Activated CD4-positive, alpha-beta T cell treated with anti-CD3 and anti-CD28 coated beads, Interleukin-10, Interleukin-2, amounts not matched to agents 100 ng/mL and 50 ng/mL, durations not matched to agents 16 hours and 8 hours (primary cell): ENCODE data around the gene PRR3.

Source experiments
- DNase-seq: peaks from one replicate; pipeline ENCODE4 v3.0.0-alpha.2; 2020

The PRR3 gene

DNA sequence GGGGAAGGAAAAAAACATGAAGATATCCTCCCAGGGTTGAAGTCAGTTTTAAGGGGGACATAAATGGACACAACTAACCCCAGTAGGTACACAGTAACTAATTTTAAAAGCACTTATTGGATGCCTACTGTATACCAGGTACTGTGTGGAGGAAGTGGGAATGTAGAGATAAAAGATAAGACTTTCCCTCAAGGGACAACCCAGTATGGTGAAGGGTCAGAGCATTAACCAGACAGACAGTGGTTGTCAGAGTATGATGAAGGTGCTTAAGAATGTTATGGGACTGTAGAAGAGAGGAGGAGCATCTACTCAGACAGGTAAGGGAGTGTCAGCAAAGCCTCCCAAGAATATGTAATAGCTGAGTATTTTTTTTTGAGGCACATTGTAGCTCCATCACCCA, 15.1 kb downstream of the PRR3 start:
- DNase-seq, result no peak

DNA sequence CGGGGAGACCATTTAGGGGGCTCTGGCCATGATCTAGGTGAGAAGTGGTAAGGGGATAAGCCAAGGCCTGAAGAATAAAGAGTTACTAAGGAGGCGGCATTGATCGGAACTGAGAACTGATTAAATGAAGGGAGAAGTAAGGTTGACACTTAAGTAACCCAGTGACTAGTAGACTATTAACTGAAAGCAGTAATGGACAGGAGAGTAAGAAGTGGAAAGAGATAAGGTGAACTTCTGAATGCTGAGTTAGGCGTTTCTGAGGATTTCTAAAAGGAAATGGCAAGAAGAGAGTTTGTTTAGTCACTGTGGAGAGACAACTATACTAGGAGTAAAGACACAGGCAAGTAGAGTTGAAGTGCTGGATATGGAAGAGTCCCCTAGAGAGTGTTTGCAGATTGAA, 16.0 kb downstream of the PRR3 start:
- no peak for DNase-seq

DNA sequence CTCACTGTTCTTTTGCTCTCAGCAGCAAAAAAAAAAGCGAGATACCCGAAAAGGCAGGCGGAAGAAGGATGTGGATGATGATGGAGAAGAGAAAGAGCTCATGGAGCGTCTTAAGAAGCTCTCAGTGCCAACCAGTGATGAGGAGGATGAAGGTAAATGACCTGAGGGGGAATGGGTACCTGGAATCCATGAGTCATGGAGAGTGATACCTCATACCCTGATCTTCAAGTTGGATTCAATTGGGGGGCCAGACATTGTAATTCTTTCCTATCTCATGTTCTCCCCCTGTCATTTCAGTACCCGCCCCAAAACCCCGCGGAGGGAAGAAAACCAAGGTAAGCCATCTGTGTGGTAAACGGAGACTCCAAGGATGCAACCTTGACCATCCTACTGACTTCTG, 21.0 kb downstream of the PRR3 start:
- DNase-seq, result no peak

DNA sequence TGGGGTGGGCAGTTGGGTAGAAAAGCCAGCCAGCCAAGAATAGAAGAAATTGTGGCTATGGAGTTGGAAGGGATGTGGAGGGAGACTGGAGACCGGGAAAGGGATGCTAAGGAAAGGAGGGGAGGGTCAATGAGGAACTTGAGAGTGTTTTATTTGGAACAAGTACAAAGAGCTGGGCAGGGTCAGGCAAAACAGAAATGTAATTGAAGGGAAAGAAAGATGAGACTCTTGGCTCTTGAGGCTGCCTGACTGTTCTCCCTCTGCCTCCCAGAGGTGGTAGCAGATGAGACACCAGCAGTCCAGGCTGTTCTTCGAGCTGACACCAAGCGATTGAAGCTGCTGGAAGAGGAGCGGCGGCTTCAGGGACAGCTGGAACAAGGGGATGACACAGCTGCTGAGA, 26.8 kb downstream of the PRR3 start:
- no peak for DNase-seq

DNA sequence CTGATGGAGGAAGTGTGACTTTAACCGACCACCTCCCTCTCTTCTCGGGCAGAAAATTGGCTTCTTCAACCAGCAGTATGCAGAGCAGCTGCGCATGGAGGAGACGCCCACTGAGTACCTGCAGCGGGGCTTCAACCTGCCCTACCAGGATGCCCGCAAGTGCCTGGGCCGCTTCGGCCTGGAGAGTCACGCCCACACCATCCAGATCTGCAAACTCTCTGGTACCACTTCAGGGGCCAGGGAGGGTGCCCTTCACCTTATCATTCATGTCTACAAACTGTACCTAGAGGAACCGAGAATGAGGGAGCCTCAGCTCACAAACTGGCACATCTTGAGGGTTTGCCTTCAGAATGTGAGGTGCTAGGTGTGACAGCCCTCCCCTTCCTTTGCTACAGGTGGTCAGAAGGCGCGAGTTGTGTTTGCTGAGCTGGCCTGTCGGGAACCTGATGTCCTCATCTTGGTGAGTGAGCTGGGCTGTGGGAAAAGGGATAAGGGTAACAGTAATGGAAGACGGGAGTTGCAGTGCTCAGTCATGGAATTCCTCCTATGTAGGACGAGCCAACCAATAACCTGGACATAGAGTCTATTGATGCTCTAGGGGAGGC, 32.8 kb downstream of the PRR3 start:
- DNase-seq, result no peak

DNA sequence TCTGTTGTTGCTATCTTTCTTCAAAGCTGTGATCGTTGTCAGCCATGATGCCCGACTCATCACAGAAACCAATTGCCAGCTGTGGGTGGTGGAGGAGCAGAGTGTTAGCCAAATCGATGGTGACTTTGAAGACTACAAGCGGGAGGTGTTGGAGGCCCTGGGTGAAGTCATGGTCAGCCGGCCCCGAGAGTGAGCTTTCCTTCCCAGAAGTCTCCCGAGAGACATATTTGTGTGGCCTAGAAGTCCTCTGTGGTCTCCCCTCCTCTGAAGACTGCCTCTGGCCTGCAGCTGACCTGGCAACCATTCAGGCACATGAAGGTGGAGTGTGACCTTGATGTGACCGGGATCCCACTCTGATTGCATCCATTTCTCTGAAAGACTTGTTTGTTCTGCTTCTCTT, 33.4 kb downstream of the PRR3 start:
- DNase-seq, result no peak

DNA sequence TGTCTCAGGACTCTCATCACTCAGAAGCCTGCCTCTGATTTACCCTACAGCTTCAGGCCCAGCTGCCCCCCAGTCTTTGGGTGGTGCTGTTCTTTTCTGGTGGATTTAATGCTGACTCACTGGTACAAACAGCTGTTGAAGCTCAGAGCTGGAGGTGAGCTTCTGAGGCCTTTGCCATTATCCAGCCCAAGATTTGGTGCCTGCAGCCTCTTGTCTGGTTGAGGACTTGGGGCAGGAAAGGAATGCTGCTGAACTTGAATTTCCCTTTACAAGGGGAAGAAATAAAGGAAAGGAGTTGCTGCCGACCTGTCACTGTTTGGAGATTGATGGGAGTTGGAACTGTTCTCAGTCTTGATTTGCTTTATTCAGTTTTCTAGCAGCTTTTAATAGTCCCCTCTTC, 33.9 kb downstream of the PRR3 start:
- DNase-seq, result no peak

DNA sequence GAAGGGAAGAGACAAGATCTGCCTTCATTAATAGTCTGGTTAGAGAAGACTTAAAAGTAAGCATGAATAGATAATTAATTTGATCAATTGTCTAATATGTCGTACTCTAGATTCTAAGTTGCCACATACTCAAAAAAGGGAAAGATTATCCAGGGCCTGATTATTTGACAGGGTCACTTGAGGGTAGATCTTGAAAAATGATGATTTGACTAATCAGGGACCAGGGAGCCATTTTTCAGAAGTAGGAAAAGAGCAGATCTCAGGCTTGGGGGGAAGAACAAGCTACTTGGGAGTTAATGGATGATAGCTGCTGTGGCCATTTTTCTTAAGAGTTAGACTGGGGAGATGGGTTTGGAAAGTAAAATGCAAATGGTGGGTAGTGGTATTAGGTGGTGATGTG, 35.2 kb downstream of the PRR3 start:
- no peak for DNase-seq

DNA sequence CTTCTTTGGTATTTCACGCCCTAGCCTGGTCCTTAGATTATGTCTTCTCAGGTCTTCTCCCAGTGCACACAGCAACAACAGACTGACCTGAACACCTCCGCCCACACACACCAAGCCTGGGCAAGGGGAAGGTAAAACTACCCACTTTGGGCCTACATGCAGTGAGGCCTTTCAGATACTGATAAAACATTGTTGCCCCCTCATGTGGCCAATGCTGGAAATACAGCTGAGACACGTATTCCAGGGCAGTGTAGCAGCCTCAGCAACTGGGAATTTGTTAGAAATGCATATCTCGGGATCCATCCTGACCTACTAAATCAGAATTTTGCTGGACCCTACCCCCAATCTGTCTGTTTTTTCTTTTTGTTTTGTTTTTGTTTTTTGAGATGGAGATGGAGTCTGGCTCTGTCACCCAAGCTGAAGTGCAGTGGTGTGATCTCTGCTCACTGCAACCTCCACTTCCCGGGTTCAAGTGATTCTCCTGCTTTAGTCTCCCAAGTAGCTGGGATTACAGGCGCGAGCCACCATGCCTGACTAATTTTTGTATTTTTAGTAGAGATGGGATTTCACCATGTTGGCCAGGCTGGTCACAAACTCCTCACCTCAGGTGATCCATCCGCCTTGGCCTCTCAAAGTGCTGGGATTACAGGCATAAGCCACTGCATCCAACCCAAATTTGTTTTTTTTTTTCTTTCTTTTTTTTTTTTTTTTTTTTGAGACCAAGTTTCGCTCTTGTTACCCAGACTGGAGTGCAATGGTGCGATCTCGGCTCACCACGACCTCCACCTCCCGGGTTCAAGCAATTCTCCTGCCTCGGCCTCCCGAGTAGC, 40.4 kb downstream of the PRR3 start:
- peak; percentile 79 for DNase-seq

DNA sequence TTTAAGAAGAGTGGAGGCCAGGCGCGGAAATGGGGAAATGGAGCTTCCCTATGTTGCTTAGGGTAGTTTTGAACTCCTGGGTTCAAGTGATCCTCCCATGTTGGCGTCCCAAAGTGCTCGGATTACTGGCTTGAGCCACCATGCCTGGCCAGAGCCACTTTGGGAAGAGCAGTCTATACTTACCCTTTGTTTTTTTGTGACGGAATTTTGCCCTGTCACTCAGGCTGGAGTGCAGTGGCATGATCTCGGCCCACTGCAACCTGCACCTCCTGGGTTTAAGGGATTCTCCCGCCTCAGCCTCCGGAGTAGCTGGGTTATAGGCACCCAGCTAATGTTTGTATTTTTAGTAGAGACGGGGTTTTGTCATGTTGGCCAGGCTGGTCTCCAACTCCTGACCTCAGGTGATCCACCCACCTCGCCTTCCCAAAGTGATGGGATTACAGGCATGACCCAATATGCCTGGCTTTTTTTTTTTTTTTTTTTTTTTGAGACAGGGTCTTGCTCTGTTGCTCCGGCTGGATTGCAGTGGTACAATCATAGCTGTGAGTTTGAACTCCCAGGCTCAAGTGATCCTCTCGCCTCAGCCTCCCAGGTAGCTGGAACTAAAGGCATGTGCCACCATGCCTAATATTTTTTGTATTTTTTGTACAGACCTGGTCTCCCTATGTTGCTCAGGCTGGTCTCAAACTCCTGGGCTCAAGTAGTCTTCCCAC, 42.0 kb downstream of the PRR3 start:
- no peak for DNase-seq

DNA sequence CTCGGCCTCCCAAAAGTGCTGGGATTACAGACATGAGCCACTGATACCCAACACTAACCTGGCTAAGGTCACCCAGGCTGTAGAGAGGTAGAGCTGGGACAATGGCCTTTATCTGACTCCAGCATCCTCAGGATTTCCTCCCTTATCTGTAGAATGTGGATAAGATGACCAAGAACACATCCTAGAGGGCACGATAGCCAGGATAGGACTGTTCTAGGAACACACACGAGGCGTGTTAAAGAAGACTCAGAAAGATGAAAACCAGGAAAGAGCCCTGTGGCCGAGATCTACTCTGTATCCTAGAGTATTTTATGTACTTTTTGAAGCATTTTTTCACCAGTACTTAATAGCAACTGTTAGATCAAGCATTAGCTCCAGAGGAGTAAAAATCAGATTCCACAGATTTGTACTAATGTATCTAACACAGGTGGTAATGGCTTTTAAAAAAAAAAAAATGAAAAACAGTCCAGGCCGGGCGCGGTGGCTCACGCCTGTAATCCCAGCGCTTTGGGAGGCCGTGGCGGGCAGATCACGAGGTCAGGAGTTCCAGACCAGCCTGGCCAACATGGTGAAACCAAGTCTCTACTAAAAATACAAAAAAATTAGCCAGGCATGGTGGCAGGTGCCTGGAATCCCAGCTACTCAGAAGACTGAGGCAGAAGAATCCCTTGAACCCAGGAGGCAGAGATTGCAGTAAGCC, 42.7 kb downstream of the PRR3 start:
- no peak for DNase-seq

DNA sequence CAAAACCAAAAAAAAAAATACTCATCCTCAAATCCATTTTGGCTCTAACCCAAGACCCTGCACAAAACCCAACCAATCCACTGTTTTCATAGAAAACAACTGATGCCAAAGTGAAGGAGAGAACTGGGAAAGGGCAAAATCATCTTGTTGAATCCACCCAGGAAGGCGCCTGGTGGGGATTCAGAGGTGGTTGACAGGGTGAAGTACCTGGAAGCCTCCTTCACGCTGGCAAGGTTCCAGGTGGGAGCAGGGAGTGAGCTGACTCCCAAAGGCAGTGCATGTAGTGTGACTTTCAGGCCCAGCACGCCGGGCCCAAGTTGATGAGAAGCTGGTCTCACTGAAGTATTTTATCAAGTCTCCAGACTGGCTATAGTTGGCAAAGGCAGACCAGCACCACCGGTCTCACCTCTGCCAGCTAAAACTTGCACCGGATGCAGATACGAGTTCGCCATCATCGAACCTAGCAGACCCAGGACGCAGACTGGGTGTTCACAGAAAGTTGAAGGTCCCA, 43.4 kb downstream of the PRR3 start:
- no peak for DNase-seq

DNA sequence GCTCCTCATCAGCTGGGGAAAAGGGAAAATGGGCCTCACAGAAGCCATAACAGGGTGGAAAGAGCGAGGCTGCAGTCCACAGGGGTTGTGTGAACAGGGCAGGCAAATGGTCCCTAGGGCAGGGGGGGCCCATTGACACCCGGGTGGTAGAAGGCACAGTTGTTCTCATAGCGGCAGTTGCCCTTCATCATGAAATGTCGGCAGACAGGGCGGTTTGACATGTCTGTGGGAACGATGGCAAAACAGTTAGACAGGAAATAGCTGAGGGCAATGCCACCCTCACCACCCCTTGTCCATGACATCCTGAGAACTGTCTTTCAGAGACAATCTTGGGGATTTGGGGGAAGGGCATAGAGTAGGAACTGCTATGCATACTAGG, 44.3 kb downstream of the PRR3 start:
- DNase-seq, result no peak

DNA sequence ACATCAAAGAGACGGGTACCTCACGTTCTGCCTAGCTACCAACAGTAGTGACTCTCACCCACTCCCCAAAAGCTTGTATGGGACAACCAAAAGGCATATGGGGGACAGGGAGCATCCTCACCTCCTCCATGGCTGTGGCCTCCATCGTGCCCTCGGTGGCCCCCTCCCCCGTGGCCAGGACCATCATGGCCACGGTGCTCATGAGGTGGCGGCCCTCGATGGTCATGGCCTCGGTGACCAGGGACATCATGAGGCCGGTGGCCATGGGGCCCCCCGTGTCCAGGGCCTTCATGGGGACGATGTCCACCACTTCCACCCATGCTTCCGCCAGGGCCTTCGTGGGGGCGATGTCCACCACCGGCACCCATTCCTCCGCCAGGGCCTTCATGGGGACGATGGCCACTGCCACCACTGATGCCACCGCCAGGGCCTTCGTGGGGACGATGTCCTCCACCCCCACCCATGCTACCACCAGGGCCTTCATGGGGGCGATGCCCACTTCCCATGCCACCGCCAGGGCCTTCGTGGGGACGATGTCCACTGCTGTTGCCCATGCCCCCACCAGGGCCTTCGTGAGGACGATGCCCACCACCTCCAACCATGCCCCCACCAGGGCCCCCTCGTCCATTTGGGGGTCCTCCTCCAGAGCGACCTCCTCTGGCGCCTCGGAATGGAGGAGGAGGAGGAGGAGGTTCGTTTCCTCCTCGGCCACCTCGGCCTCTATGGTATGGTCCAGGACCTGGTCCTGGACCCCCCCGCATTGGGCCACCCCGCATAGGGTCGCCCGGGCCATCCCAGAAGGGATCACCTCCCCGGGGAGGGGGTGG, 44.9 kb downstream of the PRR3 start:
- no peak for DNase-seq

DNA sequence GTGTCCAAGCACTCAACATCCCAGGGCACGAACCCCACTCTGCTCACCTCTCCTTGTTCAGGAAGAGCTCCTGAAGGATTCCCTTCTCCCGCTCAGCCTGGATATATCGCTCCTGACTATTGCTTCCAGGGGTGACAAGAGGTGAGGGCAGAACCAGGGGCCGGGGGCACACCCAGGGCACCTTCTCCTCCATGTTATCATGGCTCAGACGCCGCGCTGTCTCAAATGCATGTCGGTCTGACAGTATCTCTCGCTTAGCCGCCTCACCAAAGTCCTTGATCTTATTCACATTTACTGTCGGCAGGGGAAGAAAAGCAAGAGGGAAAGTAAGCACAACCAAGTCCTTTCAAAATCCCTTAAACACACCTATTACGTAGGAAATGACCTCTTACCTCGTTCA, 46.9 kb downstream of the PRR3 start:
- DNase-seq, result no peak

DNA sequence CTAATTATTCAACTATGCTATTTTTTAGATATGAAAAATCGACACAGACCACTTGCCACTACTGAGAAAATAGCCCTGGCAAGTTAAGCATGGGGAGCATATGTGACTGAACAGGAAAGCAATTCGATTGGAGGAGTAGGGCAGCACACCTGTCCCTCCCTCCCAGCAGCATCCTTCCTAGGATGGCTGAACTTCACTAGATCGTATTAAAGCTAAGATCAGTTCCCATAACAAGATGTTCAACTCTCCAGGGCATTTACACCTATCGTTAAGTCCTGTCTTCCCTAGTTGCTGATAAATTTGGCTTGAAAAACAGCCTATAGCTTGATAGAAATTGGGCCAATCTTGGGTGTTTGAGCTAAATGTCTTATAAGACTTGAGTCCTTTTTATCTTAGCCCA, 53.0 kb downstream of the PRR3 start:
- DNase-seq, result no peak

DNA sequence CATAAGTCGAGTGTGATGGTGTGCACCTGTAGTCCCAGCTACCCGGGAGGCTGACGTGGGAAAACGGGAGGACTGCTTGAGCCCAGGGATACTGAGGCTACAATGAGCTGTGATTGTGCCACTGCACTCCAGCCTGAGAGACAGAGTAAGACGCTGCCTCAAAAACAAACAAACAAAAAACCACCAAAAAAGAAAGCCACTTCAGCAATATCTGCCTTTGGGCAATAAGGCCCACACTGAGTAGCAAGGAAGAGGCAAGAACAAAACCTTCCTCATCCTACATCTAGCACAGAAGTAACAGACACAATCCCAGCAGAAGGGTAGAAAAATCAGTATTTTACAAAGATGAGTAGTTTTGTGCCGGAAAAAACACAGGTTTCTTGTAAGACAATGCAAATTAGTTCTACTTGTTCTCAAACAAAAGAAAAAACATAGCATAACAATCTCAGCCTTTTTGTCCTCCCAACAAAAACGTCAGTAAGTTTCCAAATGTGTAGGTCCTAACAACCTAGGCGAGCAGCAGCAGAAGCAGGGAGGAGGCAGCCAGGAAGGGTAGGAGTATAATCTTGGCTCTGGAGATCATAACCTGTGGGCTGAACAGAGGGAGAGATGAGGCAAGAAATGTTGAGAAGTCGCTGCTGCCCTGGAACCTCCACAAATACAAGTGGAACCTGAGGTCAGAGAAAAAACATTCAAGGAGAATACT, 54.2 kb downstream of the PRR3 start:
- DNase-seq, result no peak

DNA sequence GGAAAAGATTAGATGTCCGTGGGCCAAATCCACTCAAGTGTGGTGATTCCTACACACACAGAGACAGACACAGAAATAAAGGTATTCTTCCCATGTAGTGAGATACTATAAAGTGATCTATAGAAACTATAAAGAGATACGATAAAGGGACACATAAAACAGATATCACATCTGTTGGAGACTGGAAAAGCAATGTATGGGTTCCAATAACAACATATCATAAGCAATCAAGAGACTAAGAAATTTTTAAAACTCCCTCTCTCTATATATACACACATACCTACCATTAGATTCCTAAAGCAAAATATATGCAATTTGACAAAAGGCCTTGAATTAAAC, 54.7 kb downstream of the PRR3 start:
- no peak for DNase-seq

DNA sequence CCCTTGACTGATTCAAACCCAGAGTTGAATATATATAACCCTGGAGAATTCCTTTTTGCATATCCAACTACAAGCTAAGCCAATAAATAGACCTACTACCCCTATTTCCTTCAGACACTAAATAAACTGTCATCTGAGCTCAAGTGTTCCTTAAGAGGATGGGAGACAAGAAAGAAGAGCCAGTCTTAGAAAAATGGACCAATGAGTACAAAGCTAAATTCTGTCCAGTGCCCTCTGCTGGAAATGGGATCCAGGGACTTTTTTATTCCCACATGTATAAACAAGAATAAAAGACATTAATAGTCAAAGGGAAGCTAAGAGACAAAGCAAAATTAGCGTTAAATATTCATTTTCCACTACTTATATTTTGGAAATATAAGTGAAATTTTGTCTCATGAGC, 55.1 kb downstream of the PRR3 start:
- DNase-seq, result no peak

DNA sequence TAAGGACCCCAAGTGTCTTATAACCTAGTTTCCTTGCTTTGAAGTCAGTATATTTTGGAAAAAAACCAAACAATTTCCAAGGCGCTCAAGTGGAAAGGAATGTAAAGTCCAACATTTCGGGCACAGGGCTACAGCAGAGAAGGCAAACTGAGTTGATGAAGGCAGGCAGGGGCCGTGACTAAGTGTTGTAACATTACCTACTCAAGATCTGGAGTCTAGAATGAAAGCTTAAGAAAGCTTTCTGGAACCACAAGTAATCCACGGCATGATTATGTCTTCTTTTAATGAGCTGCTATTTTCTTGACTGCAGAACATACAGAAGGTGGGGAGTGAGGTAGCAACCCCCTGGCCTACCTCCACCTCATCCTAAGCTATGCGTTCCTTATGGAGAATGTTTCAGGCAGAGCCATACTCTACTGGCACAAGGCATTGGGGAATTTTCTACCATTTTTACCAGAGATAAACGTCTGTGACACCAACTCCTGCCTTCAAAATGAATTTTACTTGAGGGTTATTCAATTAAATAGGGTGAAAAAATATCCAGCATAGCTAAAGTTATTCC, 55.7 kb downstream of the PRR3 start:
- DNase-seq, result no peak
